GM12865 (cell line): ENCODE data around the gene DAZAP2.
"Not testable (repeated sequence)": the region's sequence is repeated elsewhere in the genome, so short reads cannot be mapped to it uniquely, and the experiment has no call there.

Source experiments
- DNase-seq: peaks from one replicate; pipeline ENCODE4 v3.0.0; 2010; ENCODE audit warnings: low read depth
- H3K4me3 ChIP-seq: 2 replicates; pipeline ENCODE4 v1.5.1; 2011; ENCODE audit warnings: mild to moderate bottlenecking, low read depth, low read length, control low read depth
- CTCF ChIP-seq: IDR thresholded peaks from 2 replicates; pipeline ENCODE4 v1.5.1; 2011; ENCODE audit warnings: low read length, control low read depth, low read depth, inconsistent platforms; ENCODE audit not compliant: insufficient read depth; ENCODE audit errors: missing control alignments

The DAZAP2 gene

GRCh38 chr12:51224625-51225024, 14.0 kb upstream of the DAZAP2 start:
- no peak for TF ChIP-seq CTCF
- DNase-seq, result no peak
- no peak overlapping the region for H3K4me3 ChIP-seq

- no peak for TF ChIP-seq CTCF
- DNase-seq, result no peak
- no peak overlapping the region for H3K4me3 ChIP-seq
These were observed 13.4 kb upstream of the DAZAP2 start for GRCh38 chr12:51225234-51225633.

GRCh38 chr12:51225771-51226170, 12.9 kb upstream of the DAZAP2 start:
- no peak overlapping the region for H3K4me3 ChIP-seq
- no peak for DNase-seq
- TF ChIP-seq CTCF, result no peak

GRCh38 chr12:51227112-51227511, 11.5 kb upstream of the DAZAP2 start:
- not testable (repeated sequence) for H3K4me3 ChIP-seq, DNase-seq

GRCh38 chr12:51227962-51228361, 10.7 kb upstream of the DAZAP2 start:
- no peak for DNase-seq
- H3K4me3 ChIP-seq, result no peak overlapping the region
- TF ChIP-seq CTCF, result no peak

GRCh38 chr12:51229116-51229809, 9.4 kb upstream of the DAZAP2 start:
- H3K4me3 ChIP-seq, result no peak overlapping the region
- DNase-seq, result no peak
- no peak for TF ChIP-seq CTCF

GRCh38 chr12:51232642-51233041, 6.0 kb upstream of the DAZAP2 start:
- H3K4me3 ChIP-seq, result no peak overlapping the region
- no peak for DNase-seq
- no peak for TF ChIP-seq CTCF

- no peak for TF ChIP-seq CTCF
- no peak overlapping the region for H3K4me3 ChIP-seq
- no peak for DNase-seq
These were observed 4.1 kb upstream of the DAZAP2 start for GRCh38 chr12:51234530-51234929.
